GM12878 (cell line): ENCODE data around the gene DIPK1A. TPM values are rescaled to one million over a fixed set of nuclear protein-coding genes. Genes with fewer than 3 reads are reported as not detected.

Experiments
- ATAC-seq: fragments of 200-7000 bp; cut with Tn5 transposase; 3 replicates; pipeline ENCODE4 v1.9.1; 2020; ENCODE audit warnings: mild to moderate bottlenecking, moderate library complexity
- BruUV-seq: library from RNA; stranded (reverse); fragments of 400-500 nt; replicated peaks from 2 replicates; lab custom pipeline; 2021; lab: Mats Ljungman, UMichigan
- CTCF ChIA-PET: fragments of 300-600 bp; sonication (Branson Sonifier 250); formaldehyde crosslinking; extraction: SDS; loops from one replicate; lab custom pipeline; 2021; ENCODE audit warnings: inconsistent platforms; lab: Yijun Ruan, JAX
- POLR2A ChIA-PET: fragments of 350-600 bp; formaldehyde crosslinking; extraction: SDS; loops from one replicate; lab custom pipeline; 2021; ENCODE audit warnings: inconsistent platforms; lab: Charles Lee
- RAD21 ChIA-PET: fragments of 300-600 bp; sonication (Branson Sonifier 250); formaldehyde crosslinking; loops from one replicate; lab custom pipeline; 2023; ENCODE audit warnings: antibody characterized with exemption; ENCODE audit not compliant: unreplicated experiment; lab: Charles Lee
- SMC1A ChIA-PET: fragments of 300-600 bp; sonication (Branson Sonifier 250); formaldehyde crosslinking; loops from one replicate; lab custom pipeline; 2023; ENCODE audit not compliant: unreplicated experiment, uncharacterized antibody; lab: Charles Lee
- DNase-seq: peaks from one replicate; pipeline ENCODE4 v3.0.0-alpha.2; 2011; ENCODE audit warnings: low read depth, low spot score
- FAIRE-seq: peaks from 3 replicates; lab custom pipeline; 2011; peaks lifted over from hg19 to GRCh38; lab: Jason Lieb, UNC
- H2AFZ ChIP-seq: 2 replicates; pipeline ENCODE4 v1.6.0; 2011; ENCODE audit warnings: low read depth, low read length, control low read depth; ENCODE audit not compliant: control insufficient read depth
- H3K27ac ChIP-seq: 2 replicates; pipeline ENCODE4 v1.5.1; 2011; ENCODE audit warnings: control low read depth; ENCODE audit not compliant: control insufficient read depth, insufficient read depth
- H3K27me3 ChIP-seq, 2 experiments: replicated peaks in 1 of 2; 2 replicates each; pipeline versions ENCODE4 v1.6.0 to v1.6.1; 2011; ENCODE audit warnings: low read length in 1 of 2; ENCODE audit not compliant: control insufficient read depth in 2 of 2, insufficient read depth in 2 of 2
- H3K36me3 ChIP-seq, 2 experiments: 2 replicates each; pipeline ENCODE4 v1.5.1; 2011; ENCODE audit warnings: low read length in 1 of 2; ENCODE audit not compliant: control insufficient read depth in 2 of 2, insufficient read depth in 2 of 2
- H3K4me1 ChIP-seq: 2 replicates; pipeline ENCODE4 v1.6.1; 2011; ENCODE audit warnings: mild to moderate bottlenecking, low read length, moderate library complexity, mixed read lengths; ENCODE audit not compliant: control insufficient read depth, insufficient read depth
- H3K4me2 ChIP-seq: 2 replicates; pipeline ENCODE4 v1.6.0; 2011; ENCODE audit warnings: control low read depth; ENCODE audit not compliant: control insufficient read depth, insufficient read depth
- H3K4me3 ChIP-seq: fragments of 200-600 bp; sonication (generic); 2 replicates; pipeline ENCODE4 v1.5.1; 2016
- H3K79me2 ChIP-seq: 2 replicates; pipeline ENCODE4 v1.6.0; 2011; ENCODE audit warnings: low read length; ENCODE audit not compliant: control insufficient read depth, insufficient read depth
- H3K9ac ChIP-seq: 2 replicates; pipeline ENCODE4 v1.8.0; 2011; ENCODE audit warnings: low read length, control low read depth, mixed read lengths; ENCODE audit not compliant: control insufficient read depth, insufficient read depth
- H3K9me3 ChIP-seq: replicated peaks from 3 replicates; pipeline ENCODE4 v1.5.1; 2011; ENCODE audit warnings: mild to moderate bottlenecking, low read length; ENCODE audit not compliant: control insufficient read depth, insufficient read depth
- H4K20me1 ChIP-seq: 2 replicates; pipeline ENCODE4 v1.6.0; 2011; ENCODE audit not compliant: control insufficient read depth, insufficient read depth
- BCL11A ChIP-seq: IDR thresholded peaks from 2 replicates; pipeline ENCODE4 v1.6.1; 2011; ENCODE audit warnings: low read depth, low read length
- CBX3 ChIP-seq: fragments of 200-600 bp; sonication (generic); IDR thresholded peaks from 2 replicates; pipeline ENCODE4 v1.6.1; 2016; ENCODE audit warnings: low read depth, borderline replicate concordance
- CEBPB ChIP-seq, 2 experiments: fragments of 150-350 bp in 1 of 2; IDR thresholded peaks; 2 replicates each; pipeline ENCODE4 v1.6.1; 2012 to 2014; ENCODE audit warnings: low read depth in 2 of 2, low read length in 2 of 2, borderline replicate concordance in 1 of 2, inconsistent platforms in 1 of 2
- IKZF2 ChIP-seq, 2 experiments: fragments of 450-650 bp; IDR thresholded peaks; 2 replicates each; pipeline ENCODE4 v1.6.1; 2017; ENCODE audit warnings: mild to moderate bottlenecking in 2 of 2, moderate library complexity in 2 of 2
- NR2C1 ChIP-seq: fragments of 450-650 bp; IDR thresholded peaks from 2 replicates; pipeline ENCODE4 v1.6.1; 2017; ENCODE audit warnings: antibody characterized with exemption, mild to moderate bottlenecking, moderate library complexity
- SIX5 ChIP-seq: IDR thresholded peaks from 2 replicates; pipeline ENCODE4 v1.6.1; 2011; ENCODE audit warnings: mild to moderate bottlenecking, low read depth, low read length, moderate library complexity; ENCODE audit not compliant: severe bottlenecking
- SP1 ChIP-seq: IDR thresholded peaks from one replicate; pipeline ENCODE4 v1.6.1; 2011; ENCODE audit warnings: low read depth, low read length
- SREBF2 ChIP-seq: IDR thresholded peaks from 2 replicates; pipeline ENCODE4 v1.6.1; 2012; ENCODE audit warnings: mild to moderate bottlenecking, low read length
- YBX1 ChIP-seq: fragments of 450-650 bp; IDR thresholded peaks from 2 replicates; pipeline ENCODE4 v1.6.1; 2016; ENCODE audit warnings: antibody characterized with exemption
- WGBS: methylation state at CpG from one replicate; pipeline ENCODE4 v1.1.6; 2016; ENCODE audit warnings: low lambda C conversion rate; ENCODE audit not compliant: insufficient replicate concordance, insufficient coverage; ENCODE audit errors: missing lambda C conversion rate; 5-methylcytosine and 5-hydroxymethylcytosine counted together
- in situ Hi-C: fragments of 300-500 bp; cut with MboI; formaldehyde crosslinking; loops from 9 replicates; pipeline ENCODE4 v1.14.3; 2018; ENCODE audit warnings: mixed read lengths
- intact Hi-C: fragments of 100-400 bp; cut with micrococcal nuclease; formaldehyde crosslinking; loops from one replicate; pipeline ENCODE4 v1.14.2; 2022; ENCODE audit not compliant: unreplicated experiment
- polyA plus RNA-seq, 11 experiments: library from polyadenylated mRNA; depleted of rRNA in 4 of 11; unstranded in 6 of 11; stranded (reverse) in 5 of 11; fragments of >200 nt; fragmentation: Nextera tagmentation in 4 of 11; fragmentation: Illumina TruSeq in 1 of 11; extraction: Ambion mirVana in 4 of 11; extraction: Trizol in 1 of 11; gene quantifications; 1 replicate in 1 of 11; 2 replicates in 10 of 11; pipeline versions ENCODE4 v1.2.1 to v1.2.3, GENCODE V29; 2011 to 2016; ENCODE audit warnings: inconsistent platforms in 2 of 11, missing spikeins in 2 of 11, low read depth in 1 of 11
- total RNA-seq, 4 experiments: library from RNA; depleted of rRNA in 3 of 4; stranded (reverse); fragments of >200 nt in 3 of 4; fragmentation: Illumina TruSeq in 1 of 4; extraction: Trizol in 1 of 4; gene quantifications; 2 replicates each; pipeline versions ENCODE4 v1.2.1 to v1.2.3, GENCODE V29; 2013 to 2021
- TF ChIP-seq, protein P1 (sequence below): fragments of 450-650 bp; IDR thresholded peaks from 2 replicates; pipeline ENCODE4 v1.6.1; 2016; ENCODE audit warnings: mild to moderate bottlenecking
- TF ChIP-seq, protein P2 (sequence below): fragments of 450-650 bp; conservative IDR thresholded peaks from 2 replicates; pipeline ENCODE4 v1.6.1; 2017; ENCODE audit warnings: mild to moderate bottlenecking, moderate library complexity
- TF ChIP-seq, protein P3 (sequence below): fragments of 450-650 bp; formaldehyde crosslinking; IDR thresholded peaks from 2 replicates; pipeline ENCODE4 v1.4.0; 2022; ENCODE audit warnings: mild to moderate bottlenecking, moderate library complexity

The DIPK1A gene
- total and polyA plus RNA-seq, 10 of the 15 experiments (the other 5 are each of a cell fraction or from before 2014, with no cell fraction given): 4.9 to 15.0 (median 9.7) TPM

DNA sequence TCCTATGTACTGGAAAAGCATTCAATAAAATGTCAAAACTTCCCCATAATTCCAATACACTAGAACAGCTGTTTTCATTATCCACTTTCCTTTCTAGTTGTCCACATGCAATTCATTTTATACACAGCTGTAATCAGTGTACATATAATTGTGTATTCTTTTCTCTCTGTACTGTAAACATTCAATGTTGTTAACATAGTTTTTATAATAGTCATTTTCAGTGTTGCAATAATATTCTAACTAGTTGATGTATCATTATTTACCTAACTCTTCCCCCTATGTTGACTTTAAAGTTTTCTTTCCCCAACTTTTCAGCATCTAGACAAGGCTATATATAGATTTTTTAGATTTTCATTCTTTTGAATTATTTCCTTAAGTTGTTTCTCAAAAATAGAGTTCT lies 44.4 kb downstream of the DIPK1A start:
- H3K4me2 ChIP-seq: no peak overlapping the region
- H3K27ac ChIP-seq: no peak overlapping the region
- H3K79me2 ChIP-seq: no peaks in the 10 kb centered on the region; the same call in 1 of the 2 replicates
- H3K9me3 ChIP-seq: no peaks in the 10 kb centered on the region; the same call in 2 of the 3 replicates
- FAIRE-seq: no peak
- no peak for DNase-seq
- POLR2A ChIA-PET: no interaction called here
- in situ Hi-C loops: no loop called here
- no peak for ATAC-seq
- CTCF ChIA-PET: no interaction called here
- H4K20me1 ChIP-seq: no peaks in the 10 kb centered on the region
- H3K36me3 ChIP-seq: no peaks in the 10 kb centered on the region
- no peak overlapping the region for H3K4me3 ChIP-seq
- no peaks in the 10 kb centered on the region for H3K27me3 ChIP-seq
- RAD21 ChIA-PET: no interaction called here
- no peaks in the 10 kb centered on the region for H3K4me1 ChIP-seq
- BruUV-seq: no TSS peak
- intact Hi-C loops: no loop called here
- no peak overlapping the region for H2AFZ ChIP-seq
- no peak overlapping the region for H3K9ac ChIP-seq
- TF ChIP-seq IKZF2 (IDR thresholded peaks at IDR 0.05) (no peak), CEBPB (IDR thresholded peaks at IDR 0.05; ENCODE audit: borderline replicate concordance in 1 of 2, low read depth in 2 of 2, low read length in 2 of 2) (no peak), BCL11A (no peak), SIX5 (no peak), SP1 (no peak), YBX1 (no peak)
- TF ChIP-seq, protein P1, sequence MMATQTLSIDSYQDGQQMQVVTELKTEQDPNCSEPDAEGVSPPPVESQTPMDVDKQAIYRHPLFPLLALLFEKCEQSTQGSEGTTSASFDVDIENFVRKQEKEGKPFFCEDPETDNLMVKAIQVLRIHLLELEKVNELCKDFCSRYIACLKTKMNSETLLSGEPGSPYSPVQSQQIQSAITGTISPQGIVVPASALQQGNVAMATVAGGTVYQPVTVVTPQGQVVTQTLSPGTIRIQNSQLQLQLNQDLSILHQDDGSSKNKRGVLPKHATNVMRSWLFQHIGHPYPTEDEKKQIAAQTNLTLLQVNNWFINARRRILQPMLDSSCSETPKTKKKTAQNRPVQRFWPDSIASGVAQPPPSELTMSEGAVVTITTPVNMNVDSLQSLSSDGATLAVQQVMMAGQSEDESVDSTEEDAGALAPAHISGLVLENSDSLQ: no peak
- SMC1A ChIA-PET: interaction anchor here (1.0 to 2.0 kb wide), 4 partner anchors 10 to 59 kb away, joined by 3 to 4 read pairs (median 4); no protein-coding TSS in a partner anchor

DNA sequence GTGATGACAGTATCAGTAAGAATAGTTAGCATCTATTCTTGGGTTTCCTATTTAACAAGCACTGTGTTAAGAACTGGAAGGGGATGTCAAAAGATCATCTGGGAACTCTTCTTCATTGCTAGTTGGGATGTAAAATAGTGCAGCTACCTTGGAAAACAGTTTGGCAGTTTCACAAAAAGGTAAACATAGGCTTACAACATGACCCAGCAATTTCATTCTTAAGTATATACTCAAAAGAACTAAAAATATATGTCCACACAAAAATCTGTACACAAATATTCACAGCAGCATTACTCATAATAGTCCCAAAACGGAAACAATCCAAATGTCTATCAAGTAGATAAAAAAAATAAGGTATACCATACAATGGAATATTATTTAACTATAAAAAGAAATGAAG lies 45.7 kb downstream of the DIPK1A start:
- intact Hi-C loops: no loop called here
- BruUV-seq: no TSS peak
- H2AFZ ChIP-seq: no peak overlapping the region
- 30% methylated on average over 1 of the region's 1 CpG for WGBS
- H3K4me3 ChIP-seq: no peak overlapping the region
- H3K4me2 ChIP-seq: no peak overlapping the region
- H3K79me2 ChIP-seq: no peaks in the 10 kb centered on the region; the same call in none of the 2 replicates
- no peak overlapping the region for H3K27ac ChIP-seq
- no peaks in the 10 kb centered on the region for H3K4me1 ChIP-seq
- ChIA-PET RAD21 (no interaction called here), SMC1A (interaction anchor here (0.5 to 3.5 kb wide), 2 partner anchors 10 to 149 kb away, joined by 3 to 20 read pairs; no protein-coding TSS in a partner anchor), CTCF (interaction anchor here (1.3 to 2.0 kb wide), 2 partner anchors 42 to 45 kb away, joined by 4 to 10 read pairs; no protein-coding TSS in a partner anchor), POLR2A (interaction anchor here (0.7 kb wide), 1 partner anchor 576 kb away, joined by 5 read pairs; no protein-coding TSS in a partner anchor)
- DNase-seq (no peak), ATAC-seq (no peak), FAIRE-seq (no peak)
- H3K36me3 ChIP-seq: no peaks in the 10 kb centered on the region
- no peaks in the 10 kb centered on the region; the same call in 2 of the 3 replicates for H3K9me3 ChIP-seq
- no peak overlapping the region for H3K9ac ChIP-seq
- no peaks in the 10 kb centered on the region for H3K27me3 ChIP-seq
- no peaks in the 10 kb centered on the region for H4K20me1 ChIP-seq
- in situ Hi-C loops: no loop called here
- no peak for TF ChIP-seq NR2C1
- TF ChIP-seq, protein P2, sequence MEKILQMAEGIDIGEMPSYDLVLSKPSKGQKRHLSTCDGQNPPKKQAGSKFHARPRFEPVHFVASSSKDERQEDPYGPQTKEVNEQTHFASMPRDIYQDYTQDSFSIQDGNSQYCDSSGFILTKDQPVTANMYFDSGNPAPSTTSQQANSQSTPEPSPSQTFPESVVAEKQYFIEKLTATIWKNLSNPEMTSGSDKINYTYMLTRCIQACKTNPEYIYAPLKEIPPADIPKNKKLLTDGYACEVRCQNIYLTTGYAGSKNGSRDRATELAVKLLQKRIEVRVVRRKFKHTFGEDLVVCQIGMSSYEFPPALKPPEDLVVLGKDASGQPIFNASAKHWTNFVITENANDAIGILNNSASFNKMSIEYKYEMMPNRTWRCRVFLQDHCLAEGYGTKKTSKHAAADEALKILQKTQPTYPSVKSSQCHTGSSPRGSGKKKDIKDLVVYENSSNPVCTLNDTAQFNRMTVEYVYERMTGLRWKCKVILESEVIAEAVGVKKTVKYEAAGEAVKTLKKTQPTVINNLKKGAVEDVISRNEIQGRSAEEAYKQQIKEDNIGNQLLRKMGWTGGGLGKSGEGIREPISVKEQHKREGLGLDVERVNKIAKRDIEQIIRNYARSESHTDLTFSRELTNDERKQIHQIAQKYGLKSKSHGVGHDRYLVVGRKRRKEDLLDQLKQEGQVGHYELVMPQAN: no peak
- TF ChIP-seq, protein P3, sequence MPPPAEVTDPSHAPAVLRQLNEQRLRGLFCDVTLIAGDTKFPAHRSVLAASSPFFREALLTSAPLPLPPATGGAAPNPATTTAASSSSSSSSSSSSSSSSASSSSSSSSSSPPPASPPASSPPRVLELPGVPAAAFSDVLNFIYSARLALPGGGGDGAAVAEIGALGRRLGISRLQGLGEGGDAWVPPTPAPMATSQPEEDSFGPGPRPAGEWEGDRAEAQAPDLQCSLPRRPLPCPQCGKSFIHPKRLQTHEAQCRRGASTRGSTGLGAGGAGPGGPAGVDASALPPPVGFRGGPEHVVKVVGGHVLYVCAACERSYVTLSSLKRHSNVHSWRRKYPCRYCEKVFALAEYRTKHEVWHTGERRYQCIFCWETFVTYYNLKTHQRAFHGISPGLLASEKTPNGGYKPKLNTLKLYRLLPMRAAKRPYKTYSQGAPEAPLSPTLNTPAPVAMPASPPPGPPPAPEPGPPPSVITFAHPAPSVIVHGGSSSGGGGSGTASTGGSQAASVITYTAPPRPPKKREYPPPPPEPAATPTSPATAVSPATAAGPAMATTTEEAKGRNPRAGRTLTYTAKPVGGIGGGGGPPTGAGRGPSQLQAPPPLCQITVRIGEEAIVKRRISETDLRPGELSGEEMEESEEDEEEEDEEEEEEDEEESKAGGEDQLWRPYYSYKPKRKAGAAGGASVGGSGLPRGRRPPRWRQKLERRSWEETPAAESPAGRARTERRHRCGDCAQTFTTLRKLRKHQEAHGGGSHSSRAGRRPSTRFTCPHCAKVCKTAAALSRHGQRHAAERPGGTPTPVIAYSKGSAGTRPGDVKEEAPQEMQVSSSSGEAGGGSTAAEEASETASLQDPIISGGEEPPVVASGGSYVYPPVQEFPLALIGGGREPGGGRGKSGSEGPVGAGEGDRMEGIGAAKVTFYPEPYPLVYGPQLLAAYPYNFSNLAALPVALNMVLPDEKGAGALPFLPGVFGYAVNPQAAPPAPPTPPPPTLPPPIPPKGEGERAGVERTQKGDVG (CRISPR knock-in tag): no peak
- no peak for TF ChIP-seq SREBF2
- no peak for TF ChIP-seq CBX3
